NCI-H460 (cell line): ENCODE data around the gene RXRB. TPM values are rescaled to one million over a fixed set of nuclear protein-coding genes. Genes with fewer than 3 reads are reported as not detected.

Experiments
- DNase-seq: peaks from one replicate; pipeline ENCODE4 v3.0.0-alpha.2; 2016; ENCODE audit warnings: low read depth; ENCODE audit errors: extremely low read depth
- total RNA-seq: library from RNA; depleted of rRNA; stranded (reverse); fragments of >200 nt; shearing (Covaris generic); gene quantifications from 2 replicates; pipeline ENCODE4 v1.2.3, GENCODE V29; 2014

RXRB gene
- total RNA-seq, 1 experiment from 2014 or later = 13.7 TPM

DNA sequence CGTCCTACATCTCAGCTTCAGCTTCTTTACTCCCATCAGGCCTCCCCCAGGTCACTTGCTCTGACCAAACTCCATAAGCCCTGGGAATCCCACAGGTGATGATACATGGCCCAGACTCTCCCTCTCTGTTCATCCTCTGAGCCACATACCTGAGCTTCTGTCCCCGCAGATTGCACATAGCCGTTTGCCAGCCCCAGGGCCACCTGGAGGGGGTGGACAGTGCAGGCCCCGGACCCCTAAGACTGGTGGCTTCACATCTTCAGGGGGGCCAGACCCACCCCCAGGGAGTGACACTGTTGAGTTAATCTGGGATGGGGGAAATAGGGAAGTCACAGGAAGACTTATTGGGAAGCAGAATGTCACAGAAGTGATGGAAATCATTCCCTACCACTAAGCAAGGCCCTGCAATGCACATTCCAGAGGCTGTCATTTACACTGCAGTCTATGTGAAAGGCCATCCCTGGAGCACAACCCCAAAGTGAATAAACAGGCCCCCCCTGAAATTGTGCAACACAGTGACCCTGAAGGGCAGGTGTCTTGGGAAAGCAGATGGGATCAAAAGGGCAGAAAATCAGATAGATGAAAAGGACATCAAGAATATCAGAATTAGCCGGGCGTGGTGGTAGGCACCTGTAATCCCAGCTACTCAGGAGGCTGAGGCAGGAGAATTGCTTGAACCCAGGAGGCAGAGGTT lies 2.2 kb downstream of the RXRB start:
- no peak for DNase-seq

DNA sequence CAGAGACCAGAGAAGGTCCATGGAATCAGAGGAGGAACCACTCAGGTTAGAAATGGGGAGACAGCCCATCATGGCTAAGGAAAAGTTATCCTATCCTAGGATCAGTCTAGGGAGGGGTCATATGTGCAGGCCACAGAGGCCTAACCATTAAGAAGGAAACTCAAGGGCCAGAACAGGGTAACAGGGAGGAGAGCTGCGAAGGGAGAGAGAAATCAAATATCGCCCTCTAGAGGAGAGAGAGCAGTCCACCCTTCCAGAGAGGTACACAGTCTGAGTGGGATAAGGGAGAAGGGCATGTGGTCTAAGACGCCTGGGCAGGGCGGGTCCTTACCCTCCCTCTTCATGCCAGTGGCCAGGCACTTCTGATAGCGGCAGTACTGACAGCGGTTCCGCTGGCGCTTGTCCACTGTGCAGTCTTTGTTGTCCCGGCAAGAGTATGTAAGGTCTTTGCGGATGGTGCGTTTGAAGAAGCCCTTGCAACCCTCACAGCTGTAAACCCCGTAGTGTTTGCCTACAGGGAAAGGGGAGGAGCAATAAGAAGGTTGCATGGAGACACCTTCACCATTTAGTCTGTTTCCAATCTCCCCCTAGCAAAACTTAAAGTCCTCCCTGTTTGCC lies 2.9 kb downstream of the RXRB start:
- peak; percentile 54 for DNase-seq

DNA sequence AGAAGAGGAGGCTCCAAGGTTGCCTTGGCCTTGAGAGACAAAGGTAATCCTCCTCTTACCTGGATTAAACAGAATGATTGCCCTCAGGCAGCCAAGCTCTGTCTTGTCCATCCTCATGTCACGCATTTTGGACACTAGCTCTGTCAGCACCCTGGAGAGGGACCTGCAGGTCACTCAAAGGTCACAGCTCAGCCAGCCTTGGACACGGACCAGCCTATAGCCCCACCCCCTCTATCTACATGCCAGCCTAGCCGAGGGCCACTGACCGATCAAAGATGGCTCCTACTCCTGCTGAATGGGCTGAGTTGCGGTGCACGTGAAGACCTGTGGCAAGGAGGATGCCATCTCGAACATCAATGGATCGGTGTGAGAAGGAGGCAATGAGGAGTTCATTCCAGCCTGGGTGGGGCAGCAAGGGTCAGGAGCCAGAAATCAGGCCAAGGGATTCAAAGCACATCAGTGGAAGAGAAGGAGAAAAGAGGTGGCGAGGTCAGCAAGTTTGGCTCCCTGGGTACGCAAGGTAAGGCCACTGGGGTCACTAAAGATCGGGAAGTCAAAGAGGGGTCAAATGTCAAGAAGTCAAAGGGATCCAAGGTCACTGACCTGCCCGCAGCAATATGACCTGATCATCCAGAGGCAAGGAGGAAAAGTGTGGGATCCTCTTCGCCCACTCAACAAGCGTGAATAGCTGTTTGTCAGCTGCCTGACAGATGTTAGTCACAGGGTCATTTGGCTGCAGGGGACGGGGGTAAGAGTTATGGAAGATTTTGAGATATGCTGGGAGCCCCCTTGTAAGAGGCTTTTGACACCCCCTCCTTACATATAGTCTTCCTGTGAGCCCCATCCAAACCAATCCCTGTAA lies 4.9 kb downstream of the RXRB start:
- no peak for DNase-seq

DNA sequence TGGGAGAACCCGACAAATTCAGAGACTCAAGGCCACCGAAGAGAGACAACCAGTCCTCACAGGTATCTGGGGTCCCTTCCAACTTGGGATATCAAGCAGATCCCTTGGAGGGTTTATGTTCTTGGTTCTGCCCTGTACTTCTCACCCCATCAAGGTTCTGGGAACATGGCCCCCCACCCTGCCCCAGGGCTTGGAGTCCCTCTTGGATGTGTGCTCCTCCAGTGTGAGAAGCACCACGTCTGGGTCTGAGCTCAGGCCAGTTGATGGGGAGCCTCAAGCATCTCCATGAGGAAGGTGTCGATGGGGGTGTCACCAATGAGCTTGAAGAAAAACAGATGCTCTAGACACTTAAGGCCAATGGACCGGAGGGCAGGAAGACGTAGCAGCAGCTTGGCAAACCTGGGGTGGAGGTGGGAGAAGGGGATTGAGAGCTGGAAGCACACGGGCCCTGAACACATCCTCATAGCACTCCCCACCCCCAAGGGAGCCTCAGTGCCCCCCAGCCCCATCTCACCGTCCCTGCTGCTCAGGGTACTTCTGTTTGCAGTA lies 6.0 kb downstream of the RXRB start:
- no peak for DNase-seq

DNA sequence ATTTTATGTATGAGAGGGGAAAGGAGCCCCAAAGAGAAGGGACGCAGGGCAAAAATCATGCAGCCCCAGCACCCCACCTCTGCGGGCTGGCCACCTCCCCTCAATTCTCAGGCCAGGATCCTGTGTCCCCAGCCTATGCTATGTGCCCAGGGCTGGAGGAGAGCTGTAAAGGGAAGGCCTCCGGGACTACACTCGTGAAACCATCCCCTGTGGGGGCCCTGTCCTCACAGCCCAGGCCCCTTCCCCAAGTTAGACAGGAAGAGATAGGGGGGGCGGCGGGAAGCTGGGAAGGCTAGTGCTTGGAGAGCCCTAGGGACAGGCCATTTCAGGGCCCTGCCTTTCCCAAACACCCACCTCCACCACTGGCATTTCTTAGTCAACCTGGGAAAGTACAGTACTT lies 6.8 kb downstream of the RXRB start:
- DNase-seq = no peak

DNA sequence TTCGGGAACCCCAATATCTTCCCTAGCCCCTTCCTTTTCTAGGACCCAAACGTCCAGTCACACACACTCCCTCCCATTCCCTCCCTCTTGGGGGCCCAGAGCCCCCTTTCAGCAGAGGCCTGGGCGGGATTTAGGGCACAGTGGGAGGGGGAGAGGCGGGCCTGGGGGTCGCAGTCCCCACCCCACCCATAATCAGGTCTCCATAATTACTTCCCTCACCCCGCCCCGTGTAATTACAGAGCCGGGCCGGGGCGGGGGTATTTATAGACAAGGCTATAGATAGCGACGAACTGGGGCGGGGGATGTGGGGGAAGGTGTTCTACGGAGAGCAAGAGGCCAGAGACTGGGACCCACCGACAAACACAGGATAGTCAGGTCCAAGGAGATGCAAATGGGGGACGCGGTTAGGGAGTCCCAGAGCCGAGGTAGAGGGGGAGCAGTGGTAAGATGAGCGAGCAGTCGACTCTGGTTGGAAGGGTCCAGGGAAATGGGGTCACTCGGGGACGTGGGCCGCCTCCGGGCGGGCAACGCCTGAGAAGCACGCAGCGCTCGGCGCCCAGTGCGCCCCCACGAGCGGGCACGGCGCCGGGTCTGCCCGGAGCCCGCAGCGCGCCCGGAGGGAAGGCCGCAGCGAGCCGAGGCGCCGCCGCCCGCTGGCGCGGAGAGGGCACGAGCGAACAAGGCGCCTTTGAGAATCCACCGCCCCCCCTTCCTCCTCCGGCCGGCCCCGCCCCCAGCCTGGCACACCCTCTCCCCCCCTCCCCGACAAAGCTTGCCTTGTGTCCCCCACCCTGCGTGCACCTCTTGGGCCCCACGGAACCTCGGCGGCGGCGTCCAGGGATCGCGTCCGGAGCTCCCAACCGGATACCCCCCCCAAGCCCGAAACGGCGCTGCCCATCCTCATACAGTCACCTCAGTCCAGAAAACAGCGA lies 7.5 kb downstream of the RXRB start:
- DNase-seq = no peak

DNA sequence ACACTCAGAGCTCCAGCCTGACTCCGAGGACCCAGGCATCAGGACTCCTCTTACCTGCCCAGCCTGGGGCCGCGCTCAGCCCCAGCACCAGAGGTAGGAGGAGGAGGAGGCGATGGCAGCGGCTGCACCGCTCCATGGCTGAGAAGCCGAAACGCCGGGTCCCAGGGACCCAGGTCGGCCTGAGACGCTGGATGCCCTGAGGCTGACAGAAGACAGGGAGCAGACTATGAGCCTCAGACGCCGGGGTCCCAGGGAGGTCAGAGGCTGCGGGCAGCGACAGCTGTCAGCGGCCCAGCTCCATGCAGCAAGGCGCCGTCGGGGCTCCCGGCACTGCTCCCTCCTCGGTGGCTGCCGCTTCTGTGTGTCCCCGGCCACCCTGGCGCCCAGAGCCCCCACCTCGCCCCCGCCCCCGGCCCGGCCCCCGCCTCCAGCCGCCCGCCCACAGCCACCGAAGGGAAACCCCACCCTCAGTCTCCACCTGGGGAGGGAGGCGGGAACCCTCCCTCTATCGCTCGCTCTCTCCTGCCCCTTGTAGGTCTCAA lies 8.3 kb downstream of the RXRB start, which contains the start of gene COL11A2:
Gene COL11A2, minus strand, starts transcription at position 363 of the 542 bp plus-strand sequence. Its CDS starts 227 bp downstream, at position 136.
- no peak for DNase-seq

DNA sequence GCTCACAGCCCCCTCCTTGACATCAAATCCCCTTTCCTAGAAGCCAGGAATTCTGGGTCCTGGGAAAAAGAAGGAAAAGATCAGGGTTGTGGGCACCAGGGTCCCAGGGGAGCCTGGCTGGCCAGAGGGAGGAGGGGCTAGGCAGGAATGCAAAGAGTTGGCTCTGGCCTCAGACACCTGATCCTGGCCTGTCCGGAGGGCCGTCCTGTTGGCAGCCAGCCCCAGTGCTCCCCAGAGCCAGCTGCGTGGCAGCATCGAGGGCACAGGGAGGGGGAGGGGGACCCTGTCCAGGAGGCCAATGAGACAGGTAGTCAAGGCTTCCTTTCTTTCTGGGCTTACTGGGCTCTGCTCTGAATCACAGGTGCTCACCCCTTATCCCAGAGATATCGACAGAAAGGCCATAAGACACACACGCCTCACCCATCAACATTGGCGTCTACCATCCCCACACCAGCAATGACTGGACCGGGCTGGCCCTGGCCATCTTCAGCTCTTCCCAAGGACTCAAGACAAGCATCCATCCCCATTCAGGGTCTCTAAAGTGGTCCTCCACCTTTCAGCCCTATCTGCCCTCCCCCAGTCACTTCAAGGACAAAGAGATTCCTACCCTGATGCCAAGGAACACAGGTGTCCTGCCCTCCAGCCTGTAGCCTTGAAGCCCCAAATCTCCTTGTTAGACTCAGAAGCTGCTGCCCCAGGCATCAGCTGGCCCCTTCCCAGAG lies 8.9 kb downstream of the RXRB start:
- no peak for DNase-seq

DNA sequence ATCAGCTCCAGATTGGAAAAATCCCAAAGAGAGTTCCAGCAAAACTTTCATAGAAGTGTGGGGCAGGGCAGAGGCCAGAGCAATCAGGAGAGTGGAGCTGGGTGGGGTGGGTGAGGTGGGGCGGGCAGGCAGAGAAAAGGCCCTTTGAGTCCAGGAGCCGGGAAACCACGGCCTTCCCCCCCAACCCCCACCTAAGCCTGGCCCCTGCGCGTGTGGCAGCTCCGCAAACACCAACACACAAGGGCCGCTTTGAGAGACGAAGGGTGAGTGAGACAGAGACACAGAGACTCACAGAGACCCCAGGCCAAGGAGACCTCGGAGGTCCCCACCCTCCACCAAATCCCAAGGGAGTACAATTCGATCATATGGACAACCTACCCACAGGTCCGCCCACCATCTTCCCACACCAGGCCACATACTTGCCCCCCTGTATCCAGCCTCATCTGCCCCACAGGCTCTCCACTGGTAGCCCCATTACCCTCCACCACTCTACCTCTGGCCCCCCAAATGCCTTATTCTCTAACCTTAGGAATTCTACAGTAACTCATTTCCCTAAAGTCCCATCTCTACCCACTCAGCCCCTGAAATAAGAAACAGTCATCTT lies 9.9 kb downstream of the RXRB start:
- DNase-seq = no peak

DNA sequence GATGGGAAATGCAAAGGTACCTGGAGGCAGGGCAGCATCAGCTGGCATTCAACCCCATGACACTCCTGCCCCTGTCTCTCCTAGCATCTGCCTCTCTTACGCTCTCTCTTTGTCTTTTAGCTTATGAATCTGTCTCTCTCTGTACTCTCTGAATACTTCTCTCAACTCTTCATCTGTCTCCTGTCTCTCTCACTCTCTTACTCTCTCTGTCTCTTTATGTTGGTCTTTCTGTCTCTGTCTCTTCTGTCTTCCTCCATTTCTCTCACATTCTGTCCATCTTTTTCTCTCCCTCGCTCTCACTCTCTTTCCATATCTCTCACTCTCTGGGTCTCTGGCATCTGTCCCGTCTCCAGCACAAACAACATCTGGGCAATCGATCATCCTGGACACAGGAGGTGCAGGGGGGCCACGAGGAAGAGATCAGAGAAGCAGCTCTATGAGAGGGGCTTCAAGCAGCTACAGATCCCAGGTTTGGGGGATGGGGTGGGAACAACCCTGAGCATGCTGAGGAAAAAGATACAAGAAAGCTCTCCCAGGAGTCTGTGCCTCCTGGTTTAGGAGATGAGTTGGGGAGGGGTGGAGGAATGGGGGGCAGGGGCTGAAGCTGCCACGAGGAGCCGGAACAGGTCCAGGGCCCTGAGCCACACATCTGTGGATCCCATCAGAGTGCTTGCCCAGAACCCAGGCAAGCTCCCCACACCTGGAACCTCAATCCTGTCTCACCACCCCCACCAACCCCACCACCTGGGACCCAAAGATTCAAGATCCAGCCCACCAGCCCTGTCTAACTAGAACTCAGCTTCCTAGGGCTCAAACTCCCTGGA lies 10.6 kb downstream of the RXRB start:
- no peak for DNase-seq

DNA sequence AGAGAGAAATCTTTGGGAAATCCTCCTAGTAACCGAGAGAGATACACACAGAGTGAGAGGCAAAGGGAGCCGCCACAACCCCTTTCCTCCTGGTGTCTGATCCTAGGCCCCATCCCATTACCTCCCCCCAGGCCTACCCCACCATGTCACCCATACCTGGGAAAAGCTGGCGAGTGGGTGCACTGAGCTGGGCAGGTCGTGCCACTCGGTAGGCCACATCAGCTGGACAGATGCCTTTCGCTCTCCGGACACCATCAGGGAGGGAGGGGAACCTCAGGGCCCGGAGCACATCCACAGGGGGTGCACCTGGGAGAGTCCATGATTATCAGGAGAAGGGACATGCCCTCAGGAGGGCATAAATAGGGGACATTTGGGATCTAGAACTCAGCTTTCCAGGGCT lies 11.3 kb downstream of the RXRB start:
- DNase-seq = no peak

DNA sequence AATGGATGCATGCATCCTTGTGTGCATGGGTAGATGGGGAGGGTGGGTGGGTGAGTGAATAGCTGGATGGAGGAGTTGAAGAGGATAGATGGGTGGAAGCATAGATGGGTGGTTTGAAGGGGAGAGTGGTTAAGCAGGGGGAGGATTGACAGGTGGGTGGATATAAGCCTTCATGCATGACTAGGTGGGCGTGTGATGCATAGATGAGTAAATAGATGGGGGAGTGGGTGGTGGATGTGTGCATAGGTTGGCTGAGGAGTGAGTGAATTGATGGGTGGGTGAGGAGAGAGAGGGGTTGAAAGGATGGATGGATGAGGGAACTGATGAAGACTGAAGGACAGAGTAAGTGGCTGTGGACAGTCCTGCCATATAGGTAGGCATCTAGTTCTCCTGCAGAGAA lies 12.7 kb downstream of the RXRB start:
- no peak for DNase-seq

DNA sequence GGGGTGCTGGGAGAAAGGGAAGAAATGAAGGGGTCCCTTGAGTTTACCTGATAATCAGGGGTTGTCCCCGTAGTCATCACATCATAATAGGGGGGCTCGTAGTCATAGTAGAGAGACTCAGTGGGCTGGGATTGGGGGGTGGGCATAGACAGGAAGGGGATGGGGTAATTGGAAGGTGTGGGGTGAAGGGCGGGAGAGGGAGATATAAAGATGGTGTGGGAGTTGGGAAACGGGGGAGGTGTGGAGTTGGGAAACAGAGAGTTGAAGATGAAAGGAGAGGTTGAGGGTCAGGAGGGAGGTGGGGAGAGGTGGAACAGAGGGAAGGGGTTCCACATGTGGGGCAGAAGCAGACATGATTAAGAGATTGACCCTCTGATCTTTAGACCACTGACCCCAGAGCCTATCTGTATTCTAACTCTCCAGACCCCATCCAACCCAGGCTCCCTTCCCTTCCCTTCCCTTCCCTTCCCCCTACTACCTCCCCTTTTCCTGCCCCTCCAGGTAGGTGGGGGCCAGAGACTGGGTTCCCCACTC lies 14.7 kb downstream of the RXRB start:
- DNase-seq = no peak

DNA sequence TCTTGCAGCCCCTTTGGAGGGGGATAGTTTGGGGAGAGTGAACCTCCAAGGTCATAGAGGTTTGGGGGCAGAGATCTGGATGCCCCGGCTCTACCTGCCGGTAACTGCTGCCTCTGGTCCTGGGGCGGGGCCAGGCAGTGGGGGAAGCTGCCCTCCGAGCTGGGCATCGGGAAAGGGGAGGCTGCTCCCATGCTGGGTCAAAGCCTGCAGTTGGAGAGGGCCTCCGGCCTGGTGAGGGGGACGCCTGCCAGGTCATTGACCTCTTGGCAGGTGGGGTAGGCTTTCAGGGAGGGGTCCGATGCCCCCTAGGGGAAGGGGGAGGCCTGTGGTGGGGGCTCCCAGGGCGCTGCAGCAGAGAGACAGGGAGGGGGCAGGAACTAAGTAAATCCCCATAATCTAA lies 15.3 kb downstream of the RXRB start:
- no peak for DNase-seq

DNA sequence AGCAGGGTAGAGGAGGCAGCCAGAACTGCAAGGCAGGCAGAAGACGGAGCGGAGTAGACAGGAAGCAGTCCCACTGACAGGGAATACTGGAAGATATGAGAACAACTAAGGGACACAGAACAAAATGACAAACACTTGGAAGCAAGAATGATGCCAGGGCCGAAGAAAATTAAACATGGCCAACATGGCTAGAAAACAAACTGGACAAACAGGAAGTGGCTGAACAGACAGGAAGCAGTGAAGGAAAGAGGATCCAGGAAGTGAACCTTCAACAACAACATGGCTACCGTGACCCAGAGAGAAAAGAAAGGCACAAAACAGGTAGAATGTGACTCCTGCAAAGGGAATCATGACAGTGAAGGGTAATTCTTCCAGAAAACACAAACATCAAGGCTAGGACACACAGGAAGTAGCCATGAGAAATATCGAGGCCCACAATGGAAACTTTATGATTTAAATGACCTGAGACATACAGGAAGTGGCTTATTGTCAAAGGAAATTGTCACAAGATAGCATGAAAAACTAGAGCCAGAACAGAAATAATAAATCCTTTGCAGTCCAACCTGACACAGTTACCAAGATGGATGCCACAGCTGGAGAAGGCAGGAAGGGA lies 17.3 kb downstream of the RXRB start:
- no peak for DNase-seq

DNA sequence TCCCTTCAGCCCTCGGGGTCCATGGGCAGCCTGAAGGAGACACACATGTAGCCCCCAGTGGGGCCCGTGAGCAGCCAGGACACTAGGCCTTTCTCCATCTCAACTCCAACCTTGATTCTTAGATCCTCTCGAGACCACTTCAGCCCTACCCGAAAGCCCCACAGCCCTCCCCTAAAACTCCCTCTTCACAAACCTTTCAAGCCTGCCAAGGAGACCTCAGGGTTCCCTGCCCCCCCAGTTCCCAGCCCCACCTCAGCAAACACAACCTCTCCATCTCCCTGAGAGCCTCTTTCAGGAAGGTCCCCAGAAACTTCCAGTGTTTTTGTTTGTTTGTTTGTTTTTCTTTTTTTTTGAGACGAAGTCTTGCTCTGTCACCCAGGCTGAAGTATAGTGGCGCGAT lies 19.3 kb downstream of the RXRB start:
- no peak for DNase-seq

DNA sequence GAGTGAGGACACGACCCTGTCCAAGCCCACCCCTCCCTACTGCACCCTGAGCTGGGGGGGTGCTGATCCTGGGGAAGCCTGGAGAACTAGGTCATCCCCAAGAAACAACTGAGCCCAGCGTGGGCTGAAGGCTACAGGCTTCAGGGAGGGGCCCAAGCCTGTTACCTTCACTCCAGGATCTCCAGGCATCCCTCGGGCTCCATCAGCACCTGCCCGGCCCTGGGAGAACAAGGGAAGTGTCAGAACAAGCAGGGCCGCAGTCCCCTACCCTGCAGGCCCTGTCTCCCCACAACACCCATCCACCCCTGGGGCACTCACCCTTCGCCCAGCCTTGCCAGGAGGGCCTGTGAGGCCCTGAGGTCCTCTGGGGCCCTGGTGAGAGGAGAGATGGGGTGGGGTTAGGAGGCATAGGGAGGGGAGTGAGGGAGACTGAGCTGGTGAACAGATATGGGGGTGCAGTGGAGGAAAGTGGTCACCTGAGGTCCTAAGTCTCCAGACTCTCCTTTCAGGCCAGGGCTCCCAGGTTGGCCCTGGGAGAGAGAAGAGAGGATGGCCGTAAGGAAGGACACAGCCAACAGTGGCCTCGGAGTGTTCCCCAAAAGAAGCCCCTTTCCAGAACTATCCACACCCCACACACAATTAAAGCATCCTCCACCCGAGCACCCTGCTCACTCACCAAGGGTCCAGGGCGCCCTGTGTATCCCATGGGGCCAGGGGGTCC lies 21.6 kb downstream of the RXRB start:
- DNase-seq = no peak
